Sigmoid colon (tissue), 7 donors: ENCODE results near the gene SMPDL3A. TPM values are rescaled to one million over a fixed set of nuclear protein-coding genes. Genes with fewer than 3 reads are reported as not detected.
A peak's percentile ranks its signal among the peaks of the same experiment; 100 is the strongest.

Experiments used
- DNase-seq: peaks from one replicate; pipeline ENCODE4 v3.0.0-alpha.2; 2019
- H3K27ac ChIP-seq, 4 donors: fragments of 200-600 bp; sonication (generic); one replicate each; pipeline ENCODE4 v1.5.1; 2016 to 2019; ENCODE audit warnings: mild to moderate bottlenecking in 1 of 4
- H3K27me3 ChIP-seq, 3 donors: fragments of 200-600 bp; sonication (generic); one replicate each; pipeline ENCODE4 v1.5.1; 2019; ENCODE audit warnings: mild to moderate bottlenecking in 1 of 3
- H3K36me3 ChIP-seq, 4 donors: fragments of 200-600 bp; sonication (generic); one replicate each; pipeline ENCODE4 v1.5.1; 2016 to 2019
- H3K4me1 ChIP-seq, 4 donors: fragments of 200-600 bp; sonication (generic); one replicate each; pipeline ENCODE4 v1.5.1; 2017 to 2019
- H3K4me3 ChIP-seq, 4 donors: fragments of 200-600 bp; sonication (generic); one replicate each; pipeline ENCODE4 v1.5.1; 2017 to 2019; ENCODE audit warnings: mild to moderate bottlenecking in 2 of 4, moderate library complexity in 1 of 4
- H3K9me3 ChIP-seq, 4 donors: fragments of 200-600 bp in 3 of 4; sonication (generic) in 3 of 4; one replicate each; pipeline versions ENCODE4 v1.5.1 to v1.6.1; 2013 to 2019
- CTCF ChIP-seq, 4 experiments: fragments of 450-650 bp in 3 of 4; fragments of 200-600 bp in 1 of 4; IDR thresholded peaks; one replicate each; pipeline ENCODE4 v1.5.1; 2016 to 2019; ENCODE audit warnings: antibody characterized with exemption in 4 of 4, mild to moderate bottlenecking in 3 of 4, moderate library complexity in 2 of 4
- EP300 ChIP-seq, 4 donors: sonication (generic); formaldehyde crosslinking; IDR thresholded peaks; one replicate each; pipeline ENCODE4 v1.6.1; 2017; ENCODE audit warnings: antibody characterized with exemption in 4 of 4
- POLR2A ChIP-seq, 2 donors: fragments of 450-650 bp; IDR thresholded peaks; one replicate each; pipeline ENCODE4 v1.6.1; 2016; ENCODE audit warnings: antibody characterized with exemption in 2 of 2, mild to moderate bottlenecking in 2 of 2, moderate library complexity in 2 of 2
- POLR2AphosphoS5 ChIP-seq, 4 donors: sonication (generic); formaldehyde crosslinking; IDR thresholded peaks; one replicate each; pipeline ENCODE4 v1.6.1; 2017; ENCODE audit warnings: antibody characterized with exemption in 4 of 4
- WGBS, 2 donors: extraction: QIAGEN DNeasy Blood & Tissue Kit; methylation state at CpG; one replicate each; pipeline ENCODE4 v1.1.7; 2013; 5-methylcytosine and 5-hydroxymethylcytosine counted together
- intact Hi-C: fragments of 100-400 bp; cut with DNase I; formaldehyde crosslinking; loops from one replicate; pipeline ENCODE4 v1.15.1; 2023
- polyA plus RNA-seq, 3 donors: library from polyadenylated mRNA; stranded (reverse); fragments of 200-250 nt; gene quantifications; one replicate each; pipeline ENCODE4 v1.2.3, GENCODE V29; 2013
- total RNA-seq, 4 donors: library from RNA; depleted of rRNA; stranded (reverse); fragments of >200 nt; gene quantifications; one replicate each; pipeline ENCODE4 v1.1.0, GENCODE V29; 2016
- donor health status: healthy with polysubstance abuse.
- donor health status: Bipolar disorder and iron deficiency.
- donor health status: healthy.

Gene SMPDL3A
- total and polyA plus RNA-seq, 7 donors, result 6.4 to 91.3 (median 11.9) TPM

DNA sequence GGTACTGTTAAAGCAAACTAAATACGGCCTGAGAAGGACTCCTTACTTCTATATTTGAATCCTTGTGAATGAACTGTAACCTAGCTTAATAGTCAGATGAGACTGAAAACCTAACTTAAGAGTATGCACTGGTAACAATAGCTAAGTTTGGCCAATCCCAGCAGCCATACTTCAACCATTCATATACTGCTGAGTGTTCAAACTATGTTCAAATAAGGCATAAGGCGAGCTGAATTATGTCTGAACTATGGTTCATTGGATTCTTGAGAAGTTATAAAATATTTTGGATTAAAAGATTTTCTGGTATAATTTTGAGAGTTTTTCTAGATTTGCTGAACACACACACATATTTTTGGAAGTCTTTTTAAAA lies 2.2 kb downstream of the SMPDL3A start:
- 21 to 79% methylated on average over 2 of the region's 2 CpGs for WGBS, 2 donors

DNA sequence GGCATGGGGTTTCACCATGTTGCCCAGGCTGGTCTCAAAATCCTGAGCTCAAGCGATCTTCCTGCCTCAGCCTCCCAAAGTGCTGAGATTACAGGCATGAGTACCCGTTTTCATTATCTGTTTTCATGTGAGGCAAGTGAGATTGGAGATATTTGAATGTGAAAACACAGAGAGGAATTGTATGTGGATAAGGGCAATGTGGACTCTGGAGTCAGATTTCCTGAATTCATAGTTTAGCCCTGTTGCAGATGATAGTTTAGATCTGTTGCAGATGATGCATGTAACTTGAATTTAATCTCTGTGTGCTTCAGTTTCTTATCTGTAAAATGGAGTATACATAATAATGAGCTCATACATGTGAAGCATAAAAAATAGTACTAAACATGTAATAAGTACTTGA lies 3.7 kb downstream of the SMPDL3A start:
- peaks cover 0 to 6% (median 0%) of the 10 kb centered on the region in 4 donors for H3K36me3 ChIP-seq
- no peak for DNase-seq
- intact Hi-C loops, result no loop called here
- TF ChIP-seq POLR2A (IDR thresholded peaks at IDR 0.05) (no peak), POLR2AphosphoS5 (IDR thresholded peaks at IDR 0.05) (no peak), EP300 (IDR thresholded peaks at IDR 0.05) (no peak), CTCF (IDR thresholded peaks at IDR 0.05) (no peak)
- 60 to 82% methylated on average over 2 of the region's 2 CpGs for WGBS, 2 donors
- H3K27ac ChIP-seq, result no peak overlapping the region
- no peaks in the 10 kb centered on the region for H3K27me3 ChIP-seq
- peaks cover 0 to 22% (median 17%) of the 10 kb centered on the region in 4 donors for H3K4me1 ChIP-seq
- no peak overlapping the region for H3K4me3 ChIP-seq
- no peaks in the 10 kb centered on the region for H3K9me3 ChIP-seq

More for the DNA sequence above, 2.2 kb downstream of the SMPDL3A start:
- Histone ChIP-seq H3K27ac (peak overlapping the region; percentile 92 to 98 (median 94)), H3K4me3 (no peak overlapping the region), H3K27me3 (no peaks in the 10 kb centered on the region), H3K36me3 (no peaks in the 10 kb centered on the region), H3K4me1 (peaks cover 0 to 24% (median 17%) of the 10 kb centered on the region in 4 donors), H3K9me3 (no peaks in the 10 kb centered on the region)
- intact Hi-C loops, result no loop called here
- DNase-seq, result no peak
- no peak for TF ChIP-seq POLR2A (IDR thresholded peaks at IDR 0.05)
- no peak for TF ChIP-seq CTCF (IDR thresholded peaks at IDR 0.05)
- TF ChIP-seq POLR2AphosphoS5 (IDR thresholded peaks at IDR 0.05), result no peak
- TF ChIP-seq EP300 (IDR thresholded peaks at IDR 0.05), result no peak

DNA sequence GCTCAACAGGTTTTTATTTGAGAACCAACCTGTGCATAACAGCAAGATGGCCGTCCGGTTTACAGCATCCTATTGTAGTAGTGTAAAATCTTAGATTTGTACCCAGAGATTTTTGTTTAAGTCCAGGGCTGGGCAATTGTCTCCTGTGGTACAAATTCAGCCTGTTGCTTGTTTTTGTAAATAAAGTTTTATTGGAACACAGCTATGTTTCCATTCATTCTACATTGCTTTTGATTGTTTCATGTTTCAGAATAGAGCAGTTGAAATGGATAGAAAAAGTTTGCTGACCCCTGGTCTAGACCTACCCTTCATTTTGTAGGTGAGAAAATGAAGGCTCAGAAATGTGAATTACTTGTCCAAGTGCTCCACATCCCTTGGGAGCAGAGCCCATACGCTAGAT lies 8.5 kb downstream of the SMPDL3A start:
- no peak for DNase-seq
- Histone ChIP-seq H3K27me3 (no peaks in the 10 kb centered on the region), H3K27ac (no peak overlapping the region), H3K4me1 (no peaks in the 10 kb centered on the region), H3K4me3 (no peak overlapping the region), H3K9me3 (no peaks in the 10 kb centered on the region), H3K36me3 (peaks cover 0 to 7% (median 0%) of the 10 kb centered on the region in 4 donors)
- 95% methylated on average over 3 of the region's 3 CpGs for WGBS, 2 donors
- TF ChIP-seq EP300 (IDR thresholded peaks at IDR 0.05) (no peak), CTCF (IDR thresholded peaks at IDR 0.05) (no peak), POLR2AphosphoS5 (IDR thresholded peaks at IDR 0.05) (no peak), POLR2A (IDR thresholded peaks at IDR 0.05) (no peak)
- intact Hi-C loops, result no loop called here

DNA sequence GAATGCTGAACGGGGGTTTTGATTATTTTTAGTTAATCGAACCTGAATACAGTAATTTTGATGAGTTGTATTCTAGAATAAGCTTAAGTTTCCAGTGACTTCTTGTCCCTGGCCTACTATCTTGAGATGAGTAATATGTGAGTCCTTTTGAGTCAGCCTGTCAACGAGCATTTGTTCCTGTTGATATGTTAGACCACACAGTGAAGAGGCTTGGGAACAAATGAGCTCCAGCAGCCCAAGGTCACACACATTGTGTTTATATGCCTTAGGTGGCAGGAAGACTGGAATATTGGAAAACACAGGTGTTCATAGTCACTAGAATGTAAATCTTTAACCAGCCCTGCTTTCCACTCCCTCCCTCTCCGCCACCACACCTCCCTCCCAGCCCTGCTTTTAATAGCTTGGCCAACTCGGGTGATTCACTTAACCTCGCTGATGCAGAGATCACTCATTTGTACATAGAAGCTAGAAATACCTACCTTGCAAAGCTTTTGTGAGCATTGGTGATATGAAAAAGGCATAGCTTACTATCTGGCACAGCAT lies 9.1 kb downstream of the SMPDL3A start:
- no peak for DNase-seq
- no peaks in the 10 kb centered on the region for H3K4me1 ChIP-seq
- H3K27me3 ChIP-seq, result no peaks in the 10 kb centered on the region
- TF ChIP-seq EP300 (IDR thresholded peaks at IDR 0.05), result no peak
- TF ChIP-seq POLR2A (IDR thresholded peaks at IDR 0.05), result no peak
- TF ChIP-seq POLR2AphosphoS5 (IDR thresholded peaks at IDR 0.05), result peak in 1 of 4 donors; percentile 6
- no peak for TF ChIP-seq CTCF (IDR thresholded peaks at IDR 0.05)
- H3K36me3 ChIP-seq, result peaks cover 0 to 7% (median 0%) of the 10 kb centered on the region in 4 donors
- H3K4me3 ChIP-seq, result no peak overlapping the region
- 12 to 63% methylated on average over 6 of the region's 6 CpGs for WGBS, 2 donors
- no peaks in the 10 kb centered on the region for H3K9me3 ChIP-seq
- H3K27ac ChIP-seq, result no peak overlapping the region
- intact Hi-C loops, result no loop called here
